Measurements from ENCODE around the gene SARS1.

DNA sequence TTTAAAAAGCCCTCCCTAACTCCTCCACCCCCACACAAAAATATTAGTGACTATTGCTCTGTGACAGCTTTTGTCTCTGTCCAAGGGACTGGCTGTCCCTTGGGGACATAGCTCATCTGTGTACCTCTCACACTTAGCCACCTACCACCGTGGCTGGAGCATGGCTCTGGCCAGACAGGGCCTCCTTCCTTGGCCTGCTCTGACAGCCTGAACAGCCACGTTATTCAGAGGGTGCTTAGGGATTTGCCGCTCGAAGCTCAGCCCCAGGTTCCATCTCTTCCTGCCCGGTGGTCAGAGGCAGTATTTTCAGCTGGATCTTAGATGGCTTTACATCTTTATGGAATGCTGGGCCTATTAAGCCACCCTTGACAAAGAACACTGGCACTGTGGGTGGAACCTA is 29.5 kb downstream of the SARS1 start:
- TF ChIP-seq HDAC2 (IDR thresholded peaks at IDR 0.05; ENCODE audit: borderline replicate concordance in 1 of 2, low read depth in 2 of 2, low read length in 2 of 2): no peak
- TF ChIP-seq POLR2A (IDR thresholded peaks at IDR 0.05; ENCODE audit: control extremely low read depth in 1 of 2, low read depth in 2 of 2, low read length in 2 of 2): no peak
- no peak for TF ChIP-seq YY1 (IDR thresholded peaks at IDR 0.05; ENCODE audit: low read depth, low read length)
- TF ChIP-seq, protein P1, sequence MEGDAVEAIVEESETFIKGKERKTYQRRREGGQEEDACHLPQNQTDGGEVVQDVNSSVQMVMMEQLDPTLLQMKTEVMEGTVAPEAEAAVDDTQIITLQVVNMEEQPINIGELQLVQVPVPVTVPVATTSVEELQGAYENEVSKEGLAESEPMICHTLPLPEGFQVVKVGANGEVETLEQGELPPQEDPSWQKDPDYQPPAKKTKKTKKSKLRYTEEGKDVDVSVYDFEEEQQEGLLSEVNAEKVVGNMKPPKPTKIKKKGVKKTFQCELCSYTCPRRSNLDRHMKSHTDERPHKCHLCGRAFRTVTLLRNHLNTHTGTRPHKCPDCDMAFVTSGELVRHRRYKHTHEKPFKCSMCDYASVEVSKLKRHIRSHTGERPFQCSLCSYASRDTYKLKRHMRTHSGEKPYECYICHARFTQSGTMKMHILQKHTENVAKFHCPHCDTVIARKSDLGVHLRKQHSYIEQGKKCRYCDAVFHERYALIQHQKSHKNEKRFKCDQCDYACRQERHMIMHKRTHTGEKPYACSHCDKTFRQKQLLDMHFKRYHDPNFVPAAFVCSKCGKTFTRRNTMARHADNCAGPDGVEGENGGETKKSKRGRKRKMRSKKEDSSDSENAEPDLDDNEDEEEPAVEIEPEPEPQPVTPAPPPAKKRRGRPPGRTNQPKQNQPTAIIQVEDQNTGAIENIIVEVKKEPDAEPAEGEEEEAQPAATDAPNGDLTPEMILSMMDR (IDR thresholded peaks at IDR 0.05; ENCODE audit: control extremely low read depth in 1 of 3, insufficient read depth in 1 of 3, low read depth in 1 of 3, low read length in 3 of 3): no peak
- no peak for TF ChIP-seq RAD21 (IDR thresholded peaks at IDR 0.05 in 1 of 2, conservative IDR thresholded peaks at IDR 0.05 in 1 of 2; ENCODE audit: low read depth in 2 of 2, low read length in 2 of 2)
- TF ChIP-seq ZNF274 (IDR thresholded peaks at IDR 0.05; ENCODE audit: borderline replicate concordance, extremely low read depth, low read length): no peak
- no peak for TF ChIP-seq CHD2 (IDR thresholded peaks at IDR 0.05; ENCODE audit: low read length)
- TF ChIP-seq GTF2F1 (IDR thresholded peaks at IDR 0.05; ENCODE audit: borderline replicate concordance, low read depth, low read length): no peak
- no peak for TF ChIP-seq POLR2AphosphoS5 (IDR thresholded peaks at IDR 0.05; ENCODE audit: low read depth, low read length)
- TF ChIP-seq SIN3A (conservative IDR thresholded peaks at IDR 0.05 in 1 of 2, IDR thresholded peaks at IDR 0.05 in 1 of 2; ENCODE audit: low read depth in 1 of 2, low read length in 2 of 2): no peak
- no peak for TF ChIP-seq RNF2 (IDR thresholded peaks at IDR 0.05; ENCODE audit: borderline replicate concordance, low read depth, low read length, missing control alignments, poor library complexity, severe bottlenecking)
- no peak for TF ChIP-seq SUZ12 (IDR thresholded peaks at IDR 0.05; ENCODE audit: low read length)
- no peak for TF ChIP-seq HDAC6 (IDR thresholded peaks at IDR 0.05; ENCODE audit: low read depth, low read length)
- no peak for TF ChIP-seq CBX8 (IDR thresholded peaks at IDR 0.05; ENCODE audit: borderline replicate concordance, low read depth, low read length)
